Daoy (cell line): Measurements from ENCODE around the gene CFAP57. TPM values are rescaled to one million over a fixed set of nuclear protein-coding genes. Genes with fewer than 3 reads are reported as not detected.

Experiments used
- DNase-seq: peaks from one replicate; pipeline ENCODE4 v3.0.0-alpha.2; 2015; ENCODE audit warnings: low read depth
- total RNA-seq: library from RNA; depleted of rRNA; stranded (reverse); fragments of >200 nt; shearing (Covaris generic); gene quantifications from 2 replicates; pipeline ENCODE4 v1.2.3, GENCODE V29; 2014

CFAP57 gene
- total RNA-seq, 1 experiment from 2014 or later = 0.51 TPM

DNA sequence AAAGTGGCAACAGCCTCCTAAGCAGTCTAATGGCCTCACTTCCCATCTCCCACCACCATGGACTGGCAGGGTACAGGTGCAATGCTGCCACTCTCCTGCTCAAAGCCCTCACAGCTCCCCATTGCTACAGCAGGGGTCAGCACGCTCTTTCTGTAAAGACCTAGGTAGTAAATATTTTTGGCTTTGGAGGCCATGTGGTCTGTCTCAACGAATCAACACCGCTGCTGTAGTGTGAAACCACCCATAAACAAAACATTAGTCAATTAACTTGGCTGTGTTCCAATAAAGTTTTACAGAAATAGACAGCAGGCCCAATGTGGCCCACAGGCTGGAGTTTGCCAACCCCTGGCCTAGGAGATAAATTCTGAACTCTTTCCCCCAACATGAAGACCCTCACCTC is 53.0 kb downstream of the CFAP57 start:
- DNase-seq = peak; percentile 35

DNA sequence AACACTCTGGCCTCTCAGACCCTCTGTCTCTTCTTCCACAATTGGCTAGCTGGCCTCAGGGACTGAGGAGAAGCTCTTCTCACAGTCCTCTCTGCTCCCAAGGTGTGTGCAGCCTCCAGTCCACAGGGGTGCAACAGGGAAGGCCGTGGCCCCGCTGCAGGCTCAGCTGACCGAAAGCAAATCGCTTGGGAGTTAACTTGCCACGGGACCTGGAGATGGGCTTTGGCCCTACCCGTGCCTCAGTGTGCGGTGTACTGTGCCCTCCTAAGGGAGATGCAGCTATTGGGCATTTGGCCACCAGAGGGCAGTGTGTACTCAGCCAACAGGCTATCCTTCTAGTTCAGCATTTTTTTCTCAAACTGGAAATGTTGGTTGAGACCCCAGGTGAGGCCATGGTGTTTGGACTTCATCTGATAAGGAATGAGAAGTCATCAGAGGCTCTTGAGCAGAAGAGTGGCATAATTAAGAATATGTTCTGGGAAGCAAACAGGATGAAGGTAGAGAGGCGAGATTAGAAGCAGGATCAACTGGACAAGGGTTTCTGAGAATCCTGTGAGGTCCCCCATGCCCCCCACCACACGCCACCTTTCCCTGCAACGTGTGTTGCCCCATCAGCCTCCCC is 55.1 kb downstream of the CFAP57 start:
- DNase-seq = peak; percentile 81

DNA sequence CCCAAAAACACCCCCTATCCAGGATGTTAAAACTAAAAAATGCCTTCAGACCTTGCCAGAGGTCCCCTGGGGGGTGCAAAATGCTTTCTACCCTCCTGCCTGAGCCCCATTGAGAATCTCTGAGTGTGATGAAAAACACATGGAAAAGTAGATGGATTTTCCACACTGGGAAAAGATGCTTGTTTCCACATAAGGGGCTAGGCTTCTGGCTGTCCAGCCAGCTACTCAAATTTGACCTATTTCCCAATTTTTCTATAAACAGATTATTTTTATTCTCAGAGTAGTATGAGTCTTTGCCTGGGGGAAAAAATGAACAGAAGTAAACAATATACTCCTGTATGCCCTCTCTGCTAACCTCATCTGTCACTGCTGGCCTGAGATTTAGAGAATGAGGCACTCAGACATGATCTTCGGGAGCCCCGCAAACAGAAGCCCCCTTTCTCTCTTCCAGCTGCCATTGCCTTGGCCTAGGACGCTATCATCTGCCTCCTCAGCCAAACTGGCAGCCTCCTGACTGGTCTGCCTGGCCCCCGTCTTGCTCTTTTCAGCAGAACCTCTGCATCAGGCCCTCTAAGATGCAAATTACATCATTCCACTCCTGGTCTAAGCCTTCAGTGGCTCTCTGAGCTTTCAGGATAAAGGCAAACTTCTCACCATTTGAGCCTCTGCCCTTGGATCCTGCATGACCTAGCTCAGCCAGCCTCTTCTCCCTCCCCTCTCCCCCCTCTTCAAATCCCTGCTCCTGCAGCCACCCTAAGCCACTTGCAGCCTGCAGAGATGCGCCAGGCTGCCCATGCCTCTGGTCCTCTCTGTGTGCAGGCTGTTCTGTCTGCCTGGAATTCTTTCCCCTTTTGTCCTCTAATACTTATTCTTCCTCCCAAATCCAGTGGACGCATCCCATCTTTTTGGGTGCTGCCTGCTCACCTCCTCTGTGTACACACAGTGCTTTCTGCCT is 58.0 kb downstream of the CFAP57 start:
- DNase-seq = no peak

DNA sequence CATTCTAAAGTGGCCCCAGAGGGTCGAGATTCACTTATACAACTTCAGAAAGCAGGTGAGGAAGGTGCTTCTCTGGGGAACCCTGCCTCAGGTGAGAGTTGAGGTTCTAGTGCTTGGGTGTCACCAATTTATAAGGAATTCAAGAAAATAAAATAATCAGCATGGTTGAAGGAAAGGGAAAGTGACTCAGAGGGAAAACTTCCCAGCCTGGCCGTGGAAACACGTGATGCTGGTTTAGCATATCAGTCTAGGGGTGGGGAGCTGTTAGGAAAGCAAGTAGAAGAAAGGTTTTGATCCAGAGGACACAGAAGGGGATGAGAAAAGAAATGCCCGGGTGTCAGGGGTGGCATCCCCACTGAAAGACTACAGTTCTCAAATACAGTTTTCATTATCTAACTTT is 59.9 kb downstream of the CFAP57 start:
- DNase-seq = peak; percentile 77

DNA sequence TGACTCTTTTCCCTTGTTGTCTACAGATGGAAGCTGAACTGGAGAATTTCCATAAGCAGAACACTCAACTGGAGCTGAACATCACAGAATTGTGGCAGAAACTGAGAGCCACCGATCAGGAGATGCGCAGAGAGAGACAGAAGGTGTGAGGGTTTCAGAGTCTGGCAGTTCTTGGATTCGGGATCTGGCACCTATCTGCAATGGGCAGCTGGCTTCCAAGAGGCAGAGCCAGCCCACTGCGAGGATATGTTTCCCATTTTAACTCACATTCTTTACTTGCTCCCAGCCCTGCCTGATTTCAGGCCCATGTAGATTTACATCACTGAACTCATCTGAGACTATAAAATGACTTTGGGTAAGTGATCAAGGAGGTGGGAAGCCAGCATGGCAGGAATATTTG is 60.4 kb downstream of the CFAP57 start:
- no peak for DNase-seq

DNA sequence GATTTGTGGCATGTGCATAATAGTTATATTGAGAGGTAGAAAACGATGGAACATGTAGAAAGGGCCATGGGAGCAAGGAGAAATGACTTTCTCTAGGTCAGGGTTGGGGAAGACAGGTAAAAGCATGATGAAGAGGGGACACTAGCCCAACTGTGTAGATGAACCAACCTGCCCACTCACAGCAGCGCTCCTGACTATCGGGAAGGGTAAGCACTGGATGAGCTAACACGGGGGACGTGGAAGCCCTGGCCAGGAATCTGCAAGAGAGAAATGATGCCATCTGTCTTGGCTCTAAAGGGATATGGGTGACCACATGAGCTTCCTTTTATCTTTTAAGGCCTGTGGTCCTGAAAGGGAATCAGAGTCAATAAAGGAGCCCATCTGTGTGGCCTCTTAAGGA is 61.5 kb downstream of the CFAP57 start:
- no peak for DNase-seq

DNA sequence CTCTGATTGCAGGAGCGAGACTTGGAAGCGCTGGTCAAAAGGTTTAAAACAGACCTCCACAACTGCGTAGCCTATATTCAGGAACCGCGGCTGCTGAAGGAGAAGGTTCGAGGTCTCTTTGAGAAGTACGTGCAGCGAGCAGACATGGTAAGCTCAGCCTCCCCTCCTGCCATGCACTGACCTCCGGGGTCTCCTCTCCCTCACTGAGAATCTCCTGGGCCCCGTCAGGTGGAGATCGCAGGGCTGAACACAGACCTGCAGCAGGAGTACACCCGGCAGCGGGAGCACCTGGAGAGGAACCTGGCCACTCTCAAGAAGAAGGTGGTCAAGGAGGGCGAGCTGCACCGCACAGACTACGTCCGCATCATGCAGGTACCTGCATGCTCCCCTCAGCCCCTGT is 62.1 kb downstream of the CFAP57 start:
- no peak for DNase-seq

DNA sequence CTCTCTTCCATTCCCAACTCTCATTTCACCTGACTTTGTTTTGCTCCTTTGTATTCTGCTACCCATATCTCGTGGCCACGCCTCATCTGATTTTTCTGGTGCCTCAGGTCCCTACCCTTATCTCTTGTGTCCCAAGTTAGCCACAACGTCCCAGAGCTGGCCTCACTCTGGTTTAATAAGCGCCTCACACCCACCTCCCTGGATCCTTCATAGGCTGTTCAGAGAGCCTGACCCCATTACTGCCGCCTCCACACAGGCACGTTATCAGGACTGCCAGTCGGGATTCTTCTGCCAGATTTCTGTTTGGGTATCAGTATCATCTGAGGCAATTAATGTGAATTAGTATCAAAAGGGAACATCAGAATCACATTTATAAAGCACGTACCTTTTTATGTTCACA is 62.9 kb downstream of the CFAP57 start:
- no peak for DNase-seq

DNA sequence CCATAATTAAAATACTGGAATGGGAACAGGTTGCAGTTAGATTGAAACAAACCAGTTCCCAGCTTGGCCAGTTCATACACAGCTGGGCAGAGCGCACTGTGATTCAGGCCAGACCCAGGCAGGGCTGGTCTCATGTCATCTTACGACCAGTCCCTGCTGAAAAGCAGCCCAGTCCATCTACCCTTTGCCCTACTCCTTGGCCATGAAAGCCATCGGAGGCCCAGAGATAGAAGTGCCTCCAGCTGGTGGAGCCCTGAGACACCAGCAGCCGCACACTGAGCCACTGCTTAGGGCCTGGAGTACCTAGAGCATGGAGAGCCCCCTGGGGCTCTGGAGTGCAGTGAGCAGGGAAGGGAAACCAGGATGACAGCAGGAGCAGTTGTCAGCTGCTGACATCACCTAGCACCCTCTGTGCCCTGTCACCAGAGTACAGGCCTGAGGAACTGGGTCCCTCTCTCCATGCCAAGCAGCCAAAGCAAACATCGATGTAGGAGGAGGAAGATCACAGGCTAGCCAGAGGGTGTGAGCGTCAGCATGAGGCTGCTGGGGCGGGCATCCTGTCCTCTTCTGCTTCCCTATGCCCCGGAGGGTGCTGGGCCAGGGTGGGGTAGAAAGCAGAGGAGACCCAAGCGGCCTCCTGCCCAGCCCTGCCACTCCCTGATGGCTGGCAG is 63.5 kb downstream of the CFAP57 start:
- no peak for DNase-seq

GRCh38 chr1:43237121-43237520 is 65.0 kb downstream of the CFAP57 start:
- no peak for DNase-seq

GRCh38 chr1:43238085-43238484 is 66.0 kb downstream of the CFAP57 start:
- peak; percentile 69 for DNase-seq

DNA sequence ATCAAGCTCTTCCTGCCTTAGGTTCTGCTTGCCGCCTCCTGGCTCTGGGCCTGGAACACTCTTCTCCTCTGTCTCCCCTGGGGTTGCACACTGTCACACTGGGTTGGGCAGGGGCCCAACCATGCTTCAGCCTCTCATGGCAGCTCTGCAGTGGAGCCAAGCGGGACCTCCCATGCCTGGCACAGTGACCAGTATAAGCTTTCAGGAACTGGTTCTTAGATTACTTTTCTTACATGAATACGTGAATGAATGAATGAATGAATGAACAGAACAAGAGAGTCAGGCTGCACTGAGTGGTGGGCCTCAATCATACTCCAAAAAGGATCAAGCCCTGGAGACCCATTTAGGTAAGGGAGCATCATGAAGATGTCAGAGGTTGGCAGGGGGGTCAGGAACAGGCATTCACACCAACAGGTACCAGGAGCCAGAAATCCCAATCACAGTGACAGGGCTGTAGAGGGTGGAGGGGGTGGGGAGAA is 66.9 kb downstream of the CFAP57 start:
- DNase-seq = no peak

DNA sequence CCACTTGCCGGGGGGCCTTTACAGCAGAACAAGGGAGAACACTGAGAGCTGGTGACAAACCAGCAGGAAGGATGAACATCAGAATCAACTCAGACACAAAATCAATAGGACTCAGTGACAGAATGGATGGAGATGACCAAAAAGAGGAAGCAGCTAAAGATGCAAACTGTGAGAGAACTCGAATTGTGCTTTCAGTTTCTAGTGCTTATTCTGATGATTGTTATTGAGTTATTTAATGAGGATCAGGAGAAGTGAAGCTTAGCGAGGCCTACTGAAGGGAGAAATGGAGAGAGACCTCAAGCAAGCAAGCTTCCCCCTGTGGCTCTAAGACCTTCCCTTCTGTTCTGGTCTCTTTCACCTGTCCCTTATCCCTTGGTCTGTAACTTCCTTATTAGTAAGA is 67.4 kb downstream of the CFAP57 start:
- DNase-seq = no peak

- peak; percentile 47 for DNase-seq
Measured at GRCh38 chr1:43241413-43241836, 69.3 kb downstream of the CFAP57 start.

- no peak for DNase-seq
Measured at GRCh38 chr1:43243299-43243698, 71.2 kb downstream of the CFAP57 start.

DNA sequence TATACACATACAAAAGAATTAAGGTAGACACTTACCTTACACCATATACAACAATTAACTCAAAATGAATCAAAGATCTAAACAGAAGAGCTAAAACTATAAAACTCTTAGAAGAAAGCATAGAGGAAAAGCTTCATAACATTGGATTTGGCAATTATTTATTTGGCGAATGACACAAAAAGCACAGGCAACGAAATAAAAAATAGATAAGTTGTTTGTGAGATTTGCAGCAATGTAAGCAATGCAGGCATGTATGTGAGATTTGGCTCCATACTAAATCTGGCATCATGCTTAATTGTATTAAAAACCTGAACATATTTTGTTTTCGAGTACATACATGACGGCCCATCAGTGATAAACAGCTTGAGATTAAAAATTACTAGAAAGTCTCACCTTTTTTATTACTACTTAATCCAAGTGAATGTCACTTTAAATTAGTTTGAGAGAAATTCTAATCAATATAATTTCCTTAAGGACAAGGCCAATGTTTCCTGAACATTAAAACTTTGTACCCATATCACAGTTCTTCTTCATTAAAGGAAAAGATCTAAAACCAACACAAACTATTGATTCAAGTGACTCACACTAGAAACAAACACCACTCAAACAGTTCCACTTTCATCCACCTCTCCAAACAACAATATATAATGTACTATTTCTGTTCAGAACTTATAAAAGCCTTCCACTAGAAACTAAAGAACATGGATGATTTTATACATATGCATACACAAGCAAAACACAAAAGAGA is 74.5 kb downstream of the CFAP57 start:
- DNase-seq = no peak

- no peak for DNase-seq
Measured at GRCh38 chr1:43247256-43247921, 75.3 kb downstream of the CFAP57 start.

- DNase-seq = no peak
Measured at GRCh38 chr1:43250351-43250761, 78.2 kb downstream of the CFAP57 start.

GRCh38 chr1:43251024-43251423 is 78.9 kb downstream of the CFAP57 start:
- DNase-seq = no peak

- no peak for DNase-seq
Measured at GRCh38 chr1:43252225-43252624, 80.1 kb downstream of the CFAP57 start.

DNA sequence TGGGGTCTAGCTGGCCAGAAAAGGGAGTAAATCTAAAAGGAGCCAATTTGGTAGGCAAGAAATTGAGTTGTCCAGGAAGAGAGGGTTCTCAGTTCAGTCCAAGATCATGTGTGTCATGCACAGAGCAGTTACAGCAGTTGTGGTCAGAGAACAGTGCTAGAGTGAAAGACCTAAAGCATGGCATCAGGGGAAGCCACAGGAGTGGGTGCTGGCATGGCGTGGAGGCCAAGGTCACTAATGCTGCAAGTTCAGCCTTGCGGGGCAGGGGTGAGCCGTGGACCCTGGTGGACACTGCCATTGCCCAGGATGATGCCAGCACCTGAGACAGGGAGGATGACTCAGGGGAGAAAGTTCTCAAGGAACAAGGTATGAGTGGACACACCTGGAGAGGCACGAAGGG is 81.0 kb downstream of the CFAP57 start:
- DNase-seq = no peak
